ENCODE results near the gene CABLES2.

The CABLES2 gene

DNA sequence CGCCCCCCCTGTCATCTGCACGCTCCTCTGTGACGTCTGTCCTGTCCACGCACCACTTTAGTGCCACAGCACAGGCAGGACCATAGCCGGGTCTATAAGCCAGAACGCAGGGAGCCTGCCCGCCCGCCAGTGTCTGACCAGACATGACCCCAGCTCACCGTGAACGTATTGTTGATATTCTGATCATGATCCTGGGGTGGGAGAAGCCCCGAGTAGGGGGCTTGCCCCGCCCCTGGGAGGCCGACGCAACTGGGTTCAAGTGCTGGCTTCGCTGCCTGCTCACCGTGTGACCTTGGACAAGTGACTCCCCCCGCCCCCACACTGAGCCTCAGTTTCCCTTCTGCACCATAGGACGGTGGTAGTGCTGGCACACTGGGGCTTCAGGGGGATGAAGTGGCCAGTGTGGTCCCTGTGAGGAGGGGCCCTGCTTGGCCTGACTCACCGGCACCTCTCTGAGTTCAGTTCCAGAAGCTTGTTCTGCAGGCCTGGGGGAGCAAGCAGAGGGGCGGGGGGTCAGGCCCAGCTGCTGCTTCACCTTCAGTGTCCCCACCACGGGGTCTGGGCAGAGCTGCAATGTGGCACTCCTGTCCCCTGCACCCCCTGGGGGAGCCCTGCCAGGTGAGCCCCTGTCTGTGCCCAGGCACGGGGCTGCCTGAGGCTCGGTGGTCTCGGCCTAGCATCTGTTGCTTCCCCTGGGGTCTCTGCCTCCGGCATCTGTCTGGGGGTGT is 11.1 kb upstream of the CABLES2 start:
- no peak for DNase-seq

- no peak for DNase-seq
These were observed 9.9 kb upstream of the CABLES2 start for GRCh38 chr20:62416651-62417637.

DNA sequence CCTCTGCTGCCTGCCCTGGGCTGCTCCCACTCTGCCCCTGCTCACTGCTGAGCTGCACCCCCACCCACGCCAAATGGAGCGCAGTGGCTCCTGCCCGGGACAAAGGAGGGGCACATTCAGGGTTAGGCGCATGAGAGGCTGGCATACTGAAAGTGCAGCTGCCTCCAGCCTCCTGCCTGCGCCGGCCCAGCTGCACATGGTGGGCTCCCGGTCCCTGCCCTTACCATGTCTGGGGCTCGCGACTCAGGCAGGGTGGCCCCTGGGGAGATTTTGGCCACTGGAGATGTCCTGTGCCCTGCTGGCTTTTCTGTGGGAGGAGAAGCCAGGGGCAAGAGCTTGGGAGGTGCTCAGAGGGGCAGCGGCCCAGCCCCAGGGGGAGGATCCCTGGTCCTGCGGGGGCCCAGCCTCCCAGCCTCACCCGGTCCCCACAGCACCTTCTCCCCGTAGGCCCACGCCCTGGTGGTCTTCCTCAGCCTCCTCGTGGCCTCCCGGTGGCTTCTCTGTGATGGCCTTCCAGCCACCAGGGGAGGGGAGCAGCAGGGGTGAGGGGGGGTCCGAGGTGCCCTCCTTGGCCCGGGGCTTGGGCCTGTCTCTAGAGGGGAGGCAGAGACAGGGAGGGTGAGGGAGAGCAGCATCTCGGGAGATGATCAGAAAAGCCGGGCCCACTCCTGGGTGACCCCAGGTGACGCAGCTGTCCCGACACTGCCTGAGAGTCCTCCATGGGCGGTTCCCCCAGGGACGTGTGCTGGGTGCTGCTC is 8.4 kb upstream of the CABLES2 start:
- DNase-seq = no peak

- DNase-seq = no peak
These were observed 6.9 kb upstream of the CABLES2 start for GRCh38 chr20:62413896-62414481.

GRCh38 chr20:62413025-62413570 is 6.0 kb upstream of the CABLES2 start:
- no peak for DNase-seq

DNA sequence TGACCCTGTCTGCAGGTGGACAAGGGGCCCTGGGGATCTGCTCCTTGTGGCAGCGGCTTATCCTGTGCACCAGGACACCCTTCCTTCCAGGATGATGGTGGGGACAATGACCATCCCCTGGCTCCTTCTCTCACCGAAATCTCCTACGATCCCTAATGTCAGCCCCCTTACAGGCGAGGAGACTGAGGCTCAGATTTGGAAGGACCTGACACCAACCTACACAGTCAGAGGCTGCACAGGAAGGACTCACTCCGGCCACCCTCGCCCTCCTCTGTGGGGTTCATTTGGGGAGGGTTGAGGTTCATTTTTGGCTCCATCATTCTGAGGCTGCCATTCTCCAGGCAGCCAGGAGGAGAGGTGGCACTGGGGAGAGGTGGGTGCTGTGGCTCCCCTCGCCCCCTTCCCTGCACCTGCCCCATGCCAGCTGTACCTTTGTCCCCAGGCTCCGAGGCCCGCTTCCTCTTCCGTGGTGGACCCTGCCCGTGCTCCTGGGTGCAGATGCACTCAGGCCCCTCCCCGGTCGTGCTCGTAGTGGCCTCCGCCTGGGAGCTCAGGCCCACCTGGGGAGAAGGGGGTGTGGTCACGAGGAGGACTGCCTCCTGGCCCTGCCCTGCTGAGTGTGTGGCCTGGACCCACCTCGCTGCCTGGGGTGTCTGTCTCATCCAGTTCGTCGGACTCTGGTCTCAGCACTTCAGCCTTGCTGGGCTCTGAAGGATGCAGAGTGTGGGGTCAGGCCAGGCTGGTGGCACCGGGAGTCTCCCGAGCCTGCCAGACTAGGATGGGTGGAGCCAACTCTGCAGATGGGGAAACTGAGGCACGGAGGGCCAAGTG is 5.3 kb upstream of the CABLES2 start:
- DNase-seq = no peak

DNA sequence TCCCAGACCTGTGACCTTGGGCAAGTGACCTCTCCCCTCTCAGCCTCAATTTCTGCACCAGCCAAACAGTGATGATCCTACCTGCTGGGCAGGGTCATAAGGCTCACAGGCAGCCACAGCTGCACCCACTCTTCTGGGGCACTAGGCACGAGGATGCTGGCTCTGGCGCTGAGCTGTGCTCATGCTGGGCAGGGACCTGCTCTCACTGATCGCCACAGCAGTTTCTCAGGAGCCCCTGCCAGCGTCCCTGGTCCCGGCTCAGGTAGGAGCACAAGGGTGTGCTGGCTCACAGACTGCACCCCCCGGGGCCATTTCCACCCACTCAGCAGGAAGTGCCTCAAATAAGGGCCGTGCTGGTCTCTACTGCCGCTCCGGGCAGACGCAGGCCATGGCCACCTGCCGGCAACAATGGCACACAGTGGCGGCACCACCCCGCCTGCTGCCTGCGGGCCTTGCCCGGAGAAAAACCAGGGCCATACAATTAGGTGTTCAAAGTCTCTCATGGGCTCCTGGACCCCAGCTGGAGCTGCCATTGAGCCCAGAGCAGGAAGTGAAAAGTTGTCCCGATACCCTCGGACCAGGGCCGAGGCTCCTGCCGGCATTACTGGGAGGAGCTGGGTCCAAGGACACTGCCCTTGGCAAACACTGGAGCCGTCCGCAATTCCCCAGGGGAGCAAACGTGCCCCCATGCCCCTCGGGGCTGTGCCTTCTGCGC is 4.6 kb upstream of the CABLES2 start:
- no peak for DNase-seq

GRCh38 chr20:62410746-62411478 is 3.8 kb upstream of the CABLES2 start:
- no peak for DNase-seq

GRCh38 chr20:62409931-62410745 is 3.1 kb upstream of the CABLES2 start:
- DNase-seq = peak; percentile 19

DNA sequence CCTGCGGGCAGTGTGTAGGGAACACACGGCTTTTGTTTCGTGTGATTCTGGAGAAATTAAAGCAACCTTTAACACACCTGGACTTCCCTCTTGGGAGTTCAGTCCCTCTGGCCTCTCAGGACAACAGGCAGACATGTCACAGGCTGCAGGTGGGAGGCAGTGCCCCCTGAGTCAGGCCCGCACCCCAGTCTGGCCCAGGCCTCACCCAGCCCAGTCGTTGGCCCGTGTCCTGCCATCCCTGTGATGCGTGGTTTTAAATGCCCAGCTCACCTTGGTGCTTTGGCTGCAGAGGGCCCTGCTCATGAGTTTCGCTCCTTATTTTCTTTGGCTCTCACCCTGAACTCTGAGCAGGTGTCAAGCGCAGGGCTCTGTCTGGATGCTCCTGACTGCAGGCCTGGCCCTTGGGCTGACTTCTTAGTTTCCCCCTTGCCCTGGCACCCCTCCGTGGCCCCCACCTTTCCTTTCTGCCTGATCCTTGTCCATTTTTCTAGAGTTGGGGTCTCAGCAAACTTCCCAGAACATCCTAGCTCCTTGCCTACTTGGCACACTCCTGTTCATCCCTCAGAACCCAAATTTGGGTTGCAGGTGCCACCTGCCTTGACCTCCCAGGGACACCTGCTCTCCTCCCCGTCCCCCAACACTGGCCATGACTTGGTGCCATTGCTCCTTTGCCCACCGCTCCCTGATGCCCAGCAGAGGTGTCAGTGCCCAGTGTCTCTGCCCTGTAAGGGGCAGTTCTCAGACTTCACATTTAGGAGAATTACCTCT is 2.2 kb upstream of the CABLES2 start:
- no peak for DNase-seq

GRCh38 chr20:62408640-62409039 is 1.6 kb upstream of the CABLES2 start:
- no peak for DNase-seq

- DNase-seq = no peak
These were observed 970 bp upstream of the CABLES2 start for GRCh38 chr20:62408055-62408454.

DNA sequence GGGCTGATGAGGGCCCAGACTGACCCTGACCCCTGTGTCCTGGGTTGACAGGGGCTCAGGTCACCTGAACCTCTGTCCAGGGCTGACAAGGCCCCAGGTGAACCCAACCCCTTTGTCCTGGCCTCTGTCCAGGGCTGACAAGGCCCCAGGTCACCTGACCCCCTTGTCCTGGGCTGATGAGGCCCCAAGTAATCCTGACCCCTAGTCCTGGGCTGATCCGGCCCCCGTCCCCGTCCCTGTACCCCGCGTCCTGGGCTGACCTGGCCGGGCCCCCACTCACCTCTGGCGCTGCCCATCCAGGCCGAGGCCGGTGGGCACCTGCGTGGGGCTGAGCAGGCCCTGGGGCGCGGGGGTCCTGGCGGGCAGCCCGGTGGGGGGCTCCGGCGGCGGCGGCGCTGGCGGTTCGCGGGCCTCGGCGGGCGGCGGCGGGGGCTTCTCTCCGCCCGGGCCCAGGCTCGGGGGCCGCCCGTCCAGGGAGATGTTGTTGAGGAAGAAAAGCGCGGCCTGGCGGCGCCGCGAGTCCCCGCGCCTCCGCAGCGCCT is 379 bp downstream of the CABLES2 start:
- no peak for DNase-seq

DNA sequence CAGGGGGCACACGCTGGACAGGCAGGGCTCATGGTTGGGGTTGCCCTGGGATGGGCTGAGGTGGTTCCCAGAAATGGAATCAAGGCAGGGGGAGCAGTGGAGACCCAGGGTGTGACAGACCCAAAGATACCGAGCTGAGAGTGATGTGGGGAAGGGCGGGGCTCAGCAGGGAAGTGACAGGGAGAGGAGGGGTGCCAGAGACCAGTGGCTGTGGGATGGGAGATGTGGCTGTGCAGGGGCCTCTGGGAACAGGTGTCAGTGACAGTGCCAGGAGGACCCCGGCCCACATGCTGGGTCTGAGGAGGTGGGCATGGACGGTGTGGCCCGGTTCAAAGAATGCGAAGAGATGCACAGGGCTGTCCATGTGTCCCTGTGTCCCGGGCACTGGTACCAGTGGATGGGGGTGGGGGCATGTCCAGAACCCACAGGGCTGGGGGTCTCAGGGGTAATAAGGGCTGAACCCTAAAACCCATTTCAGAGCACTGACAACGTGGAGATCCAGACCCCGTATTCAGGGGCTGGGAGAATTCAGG is 1.0 kb downstream of the CABLES2 start:
- no peak for DNase-seq

DNA sequence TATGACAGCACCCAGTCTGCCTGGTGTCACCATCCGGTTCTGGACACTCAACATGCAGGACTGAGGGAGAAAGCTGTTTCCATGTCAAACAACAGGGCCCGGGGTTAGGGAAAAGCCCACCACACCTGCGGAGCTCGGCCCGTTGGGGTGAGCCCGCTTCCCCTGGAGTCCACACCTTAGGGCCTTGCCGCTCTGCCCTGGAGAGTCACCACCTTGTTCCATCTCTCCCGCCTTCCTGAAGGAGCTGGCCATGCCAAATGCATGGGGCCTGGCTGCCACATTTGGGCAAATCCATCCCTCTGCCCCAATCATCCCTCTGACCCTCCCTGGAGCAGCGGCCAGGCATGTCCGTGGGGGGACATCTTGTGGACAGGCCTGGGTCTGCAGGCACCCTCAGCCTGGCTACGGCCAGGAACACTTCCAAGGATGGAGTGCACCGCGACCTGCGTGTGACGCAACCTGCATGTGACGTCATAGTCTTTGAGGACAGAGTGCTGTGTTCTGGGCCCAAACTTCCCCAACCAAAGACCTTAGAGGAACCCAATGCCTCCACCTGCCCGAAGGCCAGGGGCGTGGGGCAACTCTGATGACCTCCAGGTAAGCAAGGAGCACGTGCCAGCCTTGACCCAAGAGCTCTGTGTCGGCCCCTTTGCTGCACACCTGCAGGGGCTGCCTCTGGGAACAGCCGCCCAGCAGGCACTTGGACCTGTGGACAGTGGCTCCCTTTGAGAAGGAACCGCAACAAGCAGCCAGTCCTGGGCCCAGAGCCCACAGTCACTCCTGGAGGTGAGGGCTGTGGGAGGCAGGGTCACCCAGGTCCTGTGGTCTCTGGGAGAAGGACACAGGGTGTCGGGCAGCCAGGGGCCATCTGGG is 1.7 kb downstream of the CABLES2 start:
- no peak for DNase-seq

DNA sequence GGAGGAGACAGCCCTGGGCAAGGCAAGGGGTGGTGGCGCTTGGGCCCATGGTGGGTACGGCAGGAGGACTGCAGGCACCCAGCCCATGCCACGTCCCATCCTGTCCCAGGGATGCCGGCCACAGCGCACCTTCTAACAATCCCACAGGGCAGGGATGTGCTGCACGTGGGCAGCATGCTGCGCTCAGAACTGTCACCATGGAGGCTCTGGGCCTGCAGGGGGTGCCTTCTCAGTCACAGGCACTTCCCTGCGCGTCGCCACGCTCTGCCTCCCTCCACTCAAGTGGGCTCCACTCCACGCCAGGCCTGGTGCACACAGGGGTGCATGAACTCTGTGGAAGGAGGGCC is 2.4 kb downstream of the CABLES2 start:
- no peak for DNase-seq

GRCh38 chr20:62404112-62404665 is 2.9 kb downstream of the CABLES2 start:
- no peak for DNase-seq

Measured in activated T-cell treated with anti-CD3 and anti-CD28 coated beads for 4 hours (primary cell).